HG02763 (cell line): ENCODE results near the gene ATP1A2.

Source experiments
- ATAC-seq: cut with Tn5 transposase; IDR thresholded peaks from one replicate; pipeline ENCODE4 v1.9.1; 2021; ENCODE audit warnings: mild to moderate bottlenecking, moderate library complexity; ENCODE audit not compliant: unreplicated experiment

Gene ATP1A2

DNA sequence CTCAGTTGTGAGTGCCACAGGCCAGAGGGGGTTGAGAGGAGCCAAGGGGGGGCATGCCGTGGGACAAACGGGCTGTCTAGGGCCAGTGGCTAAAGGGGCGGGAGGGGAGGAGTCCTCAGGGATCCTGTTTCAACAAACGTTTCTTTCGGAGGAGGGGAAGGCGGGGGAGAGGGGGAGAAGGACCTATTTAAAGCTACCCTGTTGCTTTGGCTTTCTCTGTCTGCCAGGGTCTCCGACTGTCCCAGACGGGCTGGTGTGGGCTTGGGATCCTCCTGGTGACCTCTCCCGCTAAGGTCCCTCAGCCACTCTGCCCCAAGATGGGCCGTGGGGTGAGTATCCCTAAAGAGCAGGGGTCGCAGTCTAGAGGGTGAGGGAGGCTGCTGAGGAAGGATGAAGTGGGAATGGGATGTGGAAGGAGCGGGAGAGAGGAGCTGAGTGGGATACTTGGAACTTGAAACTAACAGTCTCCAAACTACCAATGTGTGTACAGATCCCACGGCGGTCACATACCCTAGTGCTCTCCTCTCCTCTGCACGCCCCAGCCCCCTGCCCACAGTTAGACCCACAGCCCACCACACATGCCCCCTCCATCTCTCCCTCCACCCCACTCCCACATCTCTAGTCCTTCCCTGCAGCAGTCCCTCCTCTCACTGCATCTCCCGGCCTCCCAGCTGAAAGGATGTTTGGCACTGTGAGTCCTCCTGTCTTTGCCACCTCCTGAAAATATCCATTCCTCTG, at the start of gene ATP1A2:
Gene ATP1A2, plus strand, starts transcription at position 215 of the 738 bp plus-strand sequence. Its CDS starts 103 bp downstream, at position 318.
- ATAC-seq: no peak

DNA sequence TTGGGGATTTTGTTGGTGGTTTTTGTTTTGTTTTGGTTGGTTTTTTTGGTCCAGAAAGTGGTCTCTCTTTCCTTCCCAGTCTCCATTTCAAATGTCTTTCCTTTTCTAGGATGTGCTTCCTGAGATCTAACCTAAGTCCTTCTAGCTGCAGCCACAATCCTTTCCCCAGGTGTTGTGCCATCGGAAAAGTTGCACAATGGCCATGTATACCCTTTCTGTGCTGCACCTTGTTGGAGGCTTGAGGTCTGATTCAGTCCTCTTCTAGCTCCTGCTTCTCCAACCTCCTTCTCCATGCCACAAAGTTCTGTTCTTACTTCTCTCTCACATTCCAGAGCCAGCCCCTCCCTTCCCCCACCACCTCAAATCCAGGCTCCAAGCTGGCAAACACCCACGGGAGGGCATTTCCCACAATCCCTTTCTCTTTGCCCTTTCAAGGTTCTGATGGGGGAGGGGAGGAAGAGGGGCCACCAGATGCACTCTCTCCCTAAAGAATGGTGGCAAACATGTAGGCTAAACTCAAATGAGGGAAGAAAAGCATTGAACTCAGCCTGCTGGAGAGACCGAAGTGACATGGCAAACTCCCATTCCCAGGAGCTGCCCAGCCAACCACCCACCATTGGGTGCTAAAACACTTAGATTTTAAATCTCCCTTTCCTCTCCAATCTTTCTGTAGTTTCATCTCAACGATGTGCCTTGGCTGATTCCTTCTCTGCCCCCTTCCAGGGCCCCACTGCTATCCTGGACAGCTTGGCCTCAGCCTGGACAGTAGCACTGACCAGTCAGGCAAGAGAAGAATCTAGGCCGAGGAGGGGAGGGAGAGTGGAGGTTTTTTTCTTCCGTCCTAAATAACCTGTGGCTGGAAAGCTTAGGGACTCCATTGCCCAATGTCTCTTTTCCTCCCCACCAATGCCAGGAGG, 48.5 kb upstream of the ATP1A2 start:
- no peak for ATAC-seq

DNA sequence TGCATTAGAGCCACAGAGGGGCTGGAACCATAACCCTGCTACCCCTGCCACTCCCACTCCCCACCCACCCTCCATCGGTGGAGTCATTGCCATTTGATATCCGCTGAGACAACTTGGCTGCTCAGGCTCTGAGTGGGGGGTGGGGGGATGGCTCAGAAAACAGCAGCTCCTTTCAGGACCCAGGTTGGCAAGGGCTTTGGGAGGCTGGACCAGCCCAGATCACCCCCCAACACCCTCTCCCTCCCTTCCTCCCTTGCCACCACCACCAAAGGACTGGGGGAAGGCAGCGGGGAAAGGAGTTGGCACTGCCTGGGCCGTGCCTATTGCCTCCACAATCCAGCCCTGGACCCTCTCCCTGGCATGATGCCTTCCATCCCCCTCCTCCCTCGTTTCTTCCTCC, 47.3 kb upstream of the ATP1A2 start:
- ATAC-seq: no peak

DNA sequence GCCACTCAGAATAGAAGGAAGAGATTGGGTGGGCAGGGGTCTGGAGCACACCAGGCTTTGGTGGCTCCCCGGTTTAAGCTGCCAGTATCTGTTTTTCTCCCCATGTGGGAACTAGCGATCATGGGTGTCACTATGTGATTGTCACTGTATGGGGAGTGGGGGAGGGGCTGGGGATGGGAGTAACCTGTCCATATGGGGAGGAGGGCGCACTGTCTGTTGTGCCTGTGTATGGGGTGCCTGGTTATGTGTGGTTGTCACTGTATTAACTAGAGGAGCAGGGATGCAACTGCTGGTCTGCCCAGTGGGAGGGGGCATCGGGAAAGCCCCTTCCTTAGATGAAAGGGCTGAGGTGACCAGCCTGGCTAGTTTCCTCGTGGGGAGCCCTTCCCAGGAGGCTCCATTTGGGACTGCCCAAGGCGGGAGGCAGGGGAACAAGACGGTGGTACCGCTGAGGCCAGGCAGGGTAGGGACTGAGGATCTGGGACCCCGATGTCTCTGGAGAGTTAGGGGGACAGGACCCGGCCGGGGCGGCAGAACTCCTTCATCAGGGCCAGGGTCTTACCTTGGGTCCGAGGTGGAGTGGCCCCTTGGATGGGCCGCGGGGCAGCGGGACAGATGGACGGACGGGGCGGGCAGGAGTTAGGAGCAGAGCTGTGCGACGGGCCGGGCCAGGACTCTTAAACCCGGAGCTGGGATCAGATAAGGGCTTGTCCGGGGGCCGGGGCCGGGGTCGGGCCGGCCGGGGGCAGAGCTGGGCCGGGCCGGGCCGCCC, 45.9 kb upstream of the ATP1A2 start, which contains the start of gene KCNJ10:
Gene KCNJ10, minus strand, starts transcription at position 701 of the 772 bp plus-strand sequence. CDS start 27,628 bp downstream, outside the sequence.
- ATAC-seq: no peak

DNA sequence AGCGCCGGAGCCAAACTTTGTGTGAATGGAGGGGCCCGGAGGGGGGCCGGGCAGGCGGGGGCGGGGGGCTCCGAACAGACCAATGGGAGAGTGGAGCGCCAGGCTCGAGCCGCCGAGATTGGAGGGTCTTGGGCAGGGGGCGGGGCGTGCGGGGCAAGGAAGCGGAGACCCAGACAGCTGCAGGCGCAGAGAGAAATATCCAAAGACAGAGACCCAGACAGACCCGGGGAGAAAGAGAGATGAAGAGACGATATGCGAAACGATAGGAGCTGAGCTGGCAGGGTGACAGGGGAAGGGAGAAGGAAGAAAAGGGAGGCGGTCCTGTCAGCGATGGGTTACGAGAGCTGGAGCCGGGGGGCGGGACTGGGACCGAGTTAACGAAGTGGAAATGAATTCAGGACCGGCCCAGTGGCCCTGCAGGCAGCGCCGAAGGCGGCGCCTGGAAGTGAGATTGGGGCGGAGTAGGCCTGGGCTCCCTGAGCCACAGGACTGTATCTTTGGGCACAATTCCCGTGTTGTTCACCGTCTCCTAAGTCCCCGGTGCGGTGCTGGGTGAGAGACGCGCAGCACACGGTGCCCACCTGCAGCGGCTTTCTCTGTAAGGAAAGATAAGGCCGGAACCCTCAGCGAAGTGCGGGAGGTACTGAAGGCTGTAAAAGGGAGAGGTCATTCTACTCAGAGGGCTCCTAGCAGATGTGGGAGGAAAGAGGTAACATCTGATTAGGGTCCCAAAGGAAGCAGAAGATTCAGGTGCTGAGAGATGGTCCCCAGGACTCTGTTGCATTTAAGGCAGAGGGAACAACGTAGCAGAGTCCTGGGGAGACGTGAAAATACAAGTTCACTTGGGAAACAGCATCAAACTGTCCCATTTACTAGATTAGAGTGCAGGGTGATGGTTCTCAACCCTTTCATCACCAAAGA, 45.1 kb upstream of the ATP1A2 start:
- ATAC-seq: no peak

DNA sequence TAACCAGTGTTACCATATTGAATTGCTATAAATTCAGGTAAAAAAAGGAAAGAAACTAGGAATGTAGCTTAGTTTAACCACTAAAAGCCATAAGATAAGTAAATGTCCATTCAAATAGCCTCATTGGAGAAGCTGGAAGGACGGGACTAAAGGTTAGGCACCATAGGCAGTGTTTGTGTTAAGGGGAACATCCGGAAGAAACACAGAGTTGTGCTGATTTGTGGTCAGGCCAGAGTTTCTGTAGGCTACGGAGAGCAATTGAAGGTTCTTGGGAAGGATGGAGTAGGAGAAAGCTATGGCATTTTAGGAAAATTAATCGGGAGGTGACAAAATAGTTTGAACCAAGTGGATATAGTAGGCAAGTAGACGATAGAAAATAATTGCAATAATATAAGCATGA, 44.3 kb upstream of the ATP1A2 start:
- ATAC-seq: no peak

DNA sequence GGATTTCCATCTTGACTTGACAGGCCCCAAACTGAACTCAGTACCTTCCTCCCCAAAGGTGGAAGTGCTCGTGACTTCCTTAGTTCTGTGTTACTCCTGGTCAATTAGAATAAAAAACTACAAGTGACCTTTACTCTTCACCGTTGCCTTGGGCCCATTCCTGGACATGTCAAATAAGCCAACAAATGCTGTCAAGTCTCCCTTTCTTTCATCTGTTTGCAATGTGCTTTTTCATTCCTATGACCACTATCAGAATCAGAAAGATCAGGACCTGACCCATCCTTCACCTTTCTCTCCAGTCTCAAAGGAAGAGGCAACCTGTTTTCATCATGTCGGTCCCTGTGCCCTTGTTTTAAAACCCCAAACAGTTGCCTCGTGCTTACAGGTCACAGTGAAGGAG, 40.7 kb upstream of the ATP1A2 start:
- ATAC-seq: no peak

DNA sequence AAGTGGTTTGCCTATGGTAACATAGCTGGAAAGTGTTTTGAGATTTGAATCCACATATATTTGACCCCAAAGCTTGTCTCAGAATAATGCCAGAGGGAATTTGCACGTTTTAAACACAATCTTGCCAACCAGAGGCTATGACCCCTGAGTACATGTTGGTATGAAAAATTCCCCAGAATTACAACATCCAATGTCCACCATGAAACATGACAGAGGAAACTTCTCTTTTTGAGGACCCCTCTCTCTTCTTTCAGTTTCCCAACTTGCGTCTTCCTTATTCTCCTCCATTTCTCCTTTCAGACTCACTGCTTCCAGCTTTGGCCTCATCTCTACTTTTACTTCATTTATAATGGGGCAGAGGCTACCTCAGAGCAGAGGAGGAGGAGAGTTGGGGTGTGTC, 39.7 kb upstream of the ATP1A2 start:
- no peak for ATAC-seq

DNA sequence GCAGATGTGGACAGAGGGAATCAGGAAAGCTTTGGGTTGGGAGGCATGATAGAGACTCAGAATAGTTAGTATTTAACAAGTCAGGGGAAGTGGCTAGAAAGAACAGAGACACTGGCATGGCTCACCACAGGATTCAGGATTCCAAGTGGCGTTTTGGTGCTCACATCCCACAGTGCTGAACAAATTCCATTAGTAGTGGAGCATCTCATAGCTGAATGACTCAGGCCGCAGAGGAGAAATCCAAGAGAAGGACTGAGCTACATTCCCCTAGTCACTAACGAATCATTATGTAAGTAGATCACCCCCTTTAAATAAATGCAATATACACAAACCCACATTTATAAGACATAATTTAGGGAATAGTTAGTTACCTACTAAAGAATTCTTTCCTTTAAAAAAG, 39.3 kb upstream of the ATP1A2 start:
- ATAC-seq: no peak

DNA sequence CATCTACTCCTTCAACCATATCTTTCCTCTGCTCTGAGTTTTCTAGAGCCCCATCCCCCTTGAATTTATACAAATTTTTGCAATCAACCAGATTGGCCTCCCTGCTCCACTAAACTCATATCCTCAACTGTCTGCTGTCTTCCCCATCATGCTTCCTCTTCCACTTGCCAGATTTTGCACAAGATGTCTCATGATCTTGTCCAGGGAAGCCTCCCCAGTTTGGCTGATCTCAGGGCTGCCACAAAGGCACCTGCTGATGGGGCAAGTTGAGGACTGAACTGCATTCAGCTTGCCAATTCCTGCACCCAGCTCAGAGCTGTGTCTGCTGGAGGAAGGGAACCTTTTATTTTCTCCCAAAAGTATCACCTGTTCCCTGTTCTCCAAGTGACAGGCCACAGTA, 38.1 kb upstream of the ATP1A2 start:
- ATAC-seq: no peak

DNA sequence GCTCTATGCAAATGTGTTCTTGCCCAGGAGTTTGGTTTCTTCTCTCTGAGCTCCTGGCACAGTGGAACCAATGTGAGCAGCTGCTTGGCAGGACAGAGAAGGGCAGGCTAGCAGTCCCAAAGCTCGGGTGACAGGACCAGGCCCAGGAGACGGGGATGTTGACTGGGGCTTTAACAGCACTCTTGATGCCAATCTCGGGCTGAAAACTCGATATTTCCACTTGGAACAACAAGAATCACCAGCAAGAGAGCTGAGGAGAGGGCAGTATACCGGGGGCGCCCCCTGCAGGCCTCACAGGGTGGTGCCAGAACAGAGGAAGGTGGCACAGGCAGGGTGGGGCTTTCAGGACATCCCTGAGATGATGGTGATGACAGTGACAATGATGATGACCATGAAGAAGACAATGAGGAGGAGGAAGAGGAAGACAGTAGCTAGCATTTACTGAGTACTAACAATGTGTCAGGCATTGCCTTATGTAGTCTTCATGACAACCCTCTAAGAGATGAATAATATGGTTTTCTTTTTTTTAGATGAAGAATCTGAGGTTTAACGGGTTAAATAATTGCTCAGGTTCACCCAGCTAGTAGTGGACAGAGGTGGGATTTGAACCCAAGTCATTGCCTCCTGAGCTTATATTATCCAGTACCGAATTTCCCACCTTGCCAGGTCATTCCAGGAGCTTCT, 36.9 kb upstream of the ATP1A2 start:
- no peak for ATAC-seq

DNA sequence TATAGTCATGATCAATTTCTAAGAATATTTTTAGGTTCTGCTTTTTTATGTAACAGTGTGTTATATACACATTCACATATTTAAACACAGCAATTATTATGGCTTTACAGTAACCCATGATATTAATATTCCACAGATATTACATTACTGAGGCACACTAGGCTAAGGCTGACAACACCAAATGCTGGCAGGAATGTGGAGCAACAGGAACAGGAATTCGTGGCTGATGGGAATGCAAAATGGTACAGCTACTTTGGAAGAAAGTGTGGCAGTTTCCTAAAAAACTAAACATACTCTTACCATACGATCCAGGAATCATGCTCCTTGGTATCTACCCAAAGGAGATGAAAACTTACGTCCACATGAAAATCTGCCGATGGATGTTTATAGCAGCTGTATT, 36.1 kb upstream of the ATP1A2 start:
- ATAC-seq: no peak

DNA sequence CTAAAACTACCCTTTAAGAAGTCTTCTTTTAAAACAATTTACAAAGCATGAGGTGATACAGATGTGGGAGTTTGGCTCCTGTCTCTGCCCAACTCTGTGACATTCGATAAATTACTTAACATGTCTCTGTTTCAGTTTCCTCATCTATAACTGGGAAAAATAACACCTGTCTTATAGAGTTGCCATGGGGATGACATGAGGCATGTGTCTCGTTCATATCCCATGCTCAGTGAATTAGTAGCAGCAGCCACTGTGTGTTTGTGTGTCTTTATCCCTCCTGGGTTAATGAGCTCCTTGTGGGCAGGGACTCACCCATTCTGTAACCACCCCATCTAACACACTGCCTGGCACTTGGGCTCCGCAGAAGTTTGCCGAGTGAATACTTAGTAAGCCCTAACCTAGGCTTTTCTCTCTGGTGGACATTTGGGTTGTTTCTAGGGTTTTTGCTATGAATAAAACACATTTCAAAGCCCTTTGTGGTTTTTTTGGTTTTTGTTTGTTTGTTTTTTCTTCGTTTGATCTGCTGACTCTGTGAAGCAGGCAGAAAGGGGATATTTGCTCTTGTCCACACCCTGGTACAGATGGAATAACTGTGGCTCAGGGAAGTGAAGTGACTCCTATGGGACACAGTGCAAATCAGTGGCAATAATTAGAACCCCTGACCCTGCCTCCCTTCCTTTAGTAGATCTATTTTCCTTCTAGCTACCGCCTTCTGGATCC, 35.0 kb upstream of the ATP1A2 start:
- no peak for ATAC-seq

DNA sequence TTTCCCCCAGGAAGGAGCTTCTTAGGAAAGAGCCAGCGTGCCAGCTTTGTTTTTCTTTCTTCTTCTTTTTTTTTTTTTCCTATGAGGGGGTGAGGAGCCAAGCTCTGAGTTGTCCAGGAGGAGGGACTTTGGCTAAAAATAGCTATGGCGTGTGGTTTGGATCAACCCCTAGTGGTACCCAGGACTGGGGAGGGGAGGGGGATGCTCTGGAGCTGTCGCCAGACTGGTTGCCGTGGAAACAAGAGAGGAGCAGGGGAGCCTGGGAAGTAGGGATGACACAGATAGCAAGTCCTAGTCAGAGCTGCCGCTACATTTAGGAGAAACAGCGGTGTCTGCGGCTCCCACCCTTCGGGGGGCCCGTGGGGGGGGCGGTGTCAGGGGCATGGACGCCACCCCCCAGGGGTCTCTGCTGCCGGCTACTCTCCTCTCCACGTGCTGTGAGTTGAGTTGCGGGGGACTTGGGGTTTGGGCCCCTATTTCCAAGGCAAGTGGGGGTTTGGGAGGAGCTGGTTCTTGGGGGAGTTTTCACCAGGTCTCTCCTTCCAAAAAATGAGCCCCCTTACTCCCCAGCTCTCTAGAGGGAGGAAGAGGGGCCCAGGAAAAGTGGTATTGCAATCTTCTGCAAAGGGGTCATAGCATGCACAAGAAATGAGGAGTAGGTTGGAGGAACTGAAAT, 34.2 kb upstream of the ATP1A2 start, which contains the start of gene KCNJ9:
Gene KCNJ9, plus strand, starts transcription at position 278 of the 676 bp plus-strand sequence. CDS start 2,493 bp downstream, outside the sequence.
- no peak for ATAC-seq

DNA sequence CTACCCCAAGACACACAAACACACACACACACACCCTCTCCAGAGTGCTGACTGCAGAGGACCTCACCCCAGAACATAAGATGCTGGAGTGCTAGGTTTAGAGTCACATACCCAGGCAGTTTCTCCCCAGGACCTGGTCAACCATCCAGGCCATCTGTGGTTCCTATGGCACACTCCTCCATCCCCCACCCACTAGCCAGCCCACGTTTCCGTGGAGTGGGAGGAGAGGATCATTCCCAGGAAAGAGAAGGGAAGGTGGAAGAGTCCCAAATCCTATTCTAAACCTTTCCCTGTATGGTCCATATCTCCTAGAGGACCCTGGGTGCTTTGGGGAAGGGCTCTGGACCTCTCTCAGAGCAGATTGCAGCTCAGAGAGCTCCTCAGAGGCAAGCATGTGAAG, 33.1 kb upstream of the ATP1A2 start:
- no peak for ATAC-seq

DNA sequence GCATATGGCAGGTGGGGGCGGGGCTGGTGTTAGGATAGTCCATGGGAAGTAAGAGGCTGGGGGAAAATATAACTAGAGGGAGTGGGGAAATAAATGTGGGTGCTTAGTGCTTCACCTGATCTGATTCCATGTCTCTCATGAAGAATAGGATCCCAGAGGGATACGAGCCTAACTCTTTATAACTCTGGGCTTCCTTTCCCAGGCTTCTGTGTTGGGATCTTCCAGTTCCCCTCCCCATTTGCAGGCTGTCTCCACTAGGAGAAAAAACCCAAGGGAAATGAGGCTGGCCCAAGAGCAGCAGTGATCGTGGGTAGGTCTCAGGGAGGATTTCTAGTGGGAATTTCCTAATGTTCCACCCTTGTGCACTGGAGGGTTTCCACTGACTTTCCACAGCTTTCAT, 32.6 kb upstream of the ATP1A2 start:
- ATAC-seq: no peak

DNA sequence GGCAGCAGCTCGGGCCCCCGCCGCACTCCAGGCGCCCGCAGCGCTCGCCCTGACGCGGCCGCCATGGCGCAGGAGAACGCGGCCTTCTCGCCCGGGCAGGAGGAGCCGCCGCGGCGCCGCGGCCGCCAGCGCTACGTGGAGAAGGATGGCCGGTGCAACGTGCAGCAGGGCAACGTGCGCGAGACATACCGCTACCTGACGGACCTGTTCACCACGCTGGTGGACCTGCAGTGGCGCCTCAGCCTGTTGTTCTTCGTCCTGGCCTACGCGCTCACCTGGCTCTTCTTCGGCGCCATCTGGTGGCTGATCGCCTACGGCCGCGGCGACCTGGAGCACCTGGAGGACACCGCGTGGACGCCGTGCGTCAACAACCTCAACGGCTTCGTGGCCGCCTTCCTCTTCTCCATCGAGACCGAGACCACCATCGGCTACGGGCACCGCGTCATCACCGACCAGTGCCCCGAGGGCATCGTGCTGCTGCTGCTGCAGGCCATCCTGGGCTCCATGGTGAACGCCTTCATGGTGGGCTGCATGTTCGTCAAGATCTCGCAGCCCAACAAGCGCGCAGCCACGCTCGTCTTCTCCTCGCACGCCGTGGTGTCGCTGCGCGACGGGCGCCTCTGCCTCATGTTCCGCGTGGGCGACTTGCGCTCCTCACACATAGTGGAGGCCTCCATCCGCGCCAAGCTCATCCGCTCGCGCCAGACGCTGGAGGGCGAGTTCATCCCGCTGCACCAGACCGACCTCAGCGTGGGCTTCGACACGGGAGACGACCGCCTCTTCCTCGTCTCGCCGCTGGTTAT, 31.4 kb upstream of the ATP1A2 start:
- no peak for ATAC-seq
